ENCODE measurements around the gene NKAIN2. TPM values are rescaled to one million over a fixed set of nuclear protein-coding genes. Genes with fewer than 3 reads are reported as not detected.

NKAIN2 gene
- polyA plus RNA-seq, 1 of the 3 experiments (the other 2 are of a cell fraction) = not detected

GRCh38 chr6:123902738-123903313 lies 99.2 kb downstream of the NKAIN2 start:
- Histone ChIP-seq H3K4me2 (no peak overlapping the region), H3K36me3 (replicated peaks in 1 of 2; ENCODE audit: control insufficient read depth in 1 of 2, insufficient read depth in 2 of 2, low read length in 1 of 2) (no peaks in the 10 kb centered on the region), H3K4me3 (ENCODE audit: low read depth in 2 of 2, low read length in 1 of 2) (no peak overlapping the region), H4K20me1 (ENCODE audit: insufficient read depth) (no peaks in the 10 kb centered on the region), H3K27ac (ENCODE audit: low read depth in 2 of 2, low read length in 1 of 2) (no peak overlapping the region), H3K9me2 (no peaks in the 10 kb centered on the region), H3K27me3 (ENCODE audit: insufficient read depth) (no peaks in the 10 kb centered on the region), H3F3A (replicated peaks; ENCODE audit: insufficient read depth) (no peaks in the 10 kb centered on the region), H3K9me3 (no peaks in the 10 kb centered on the region), H3K4me1 (ENCODE audit: control insufficient read depth in 1 of 2, insufficient read depth in 2 of 2, low read depth in 1 of 2, low read length in 1 of 2) (no peaks in the 10 kb centered on the region), H2AFZ (ENCODE audit: low read depth) (no peak overlapping the region), H3K79me2 (ENCODE audit: insufficient read depth) (no peaks in the 10 kb centered on the region), H3K9ac (no peak overlapping the region)
- POLR2A ChIA-PET = no interaction called here
- DNase-seq = no peak
- TF ChIP-seq CHD2 (IDR thresholded peaks at IDR 0.05; ENCODE audit: low read length, partially characterized antibody) = no peak
- no peak for TF ChIP-seq POLR2AphosphoS5 (IDR thresholded peaks at IDR 0.05; ENCODE audit: low read depth, low read length)
- no peak for TF ChIP-seq GATA2 (CRISPR knock-in tag; IDR thresholded peaks at IDR 0.05)
- TF ChIP-seq RAD21 (IDR thresholded peaks at IDR 0.05; ENCODE audit: low read length) = no peak
- TF ChIP-seq, protein P1, sequence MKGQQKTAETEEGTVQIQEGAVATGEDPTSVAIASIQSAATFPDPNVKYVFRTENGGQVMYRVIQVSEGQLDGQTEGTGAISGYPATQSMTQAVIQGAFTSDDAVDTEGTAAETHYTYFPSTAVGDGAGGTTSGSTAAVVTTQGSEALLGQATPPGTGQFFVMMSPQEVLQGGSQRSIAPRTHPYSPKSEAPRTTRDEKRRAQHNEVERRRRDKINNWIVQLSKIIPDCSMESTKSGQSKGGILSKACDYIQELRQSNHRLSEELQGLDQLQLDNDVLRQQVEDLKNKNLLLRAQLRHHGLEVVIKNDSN (IDR thresholded peaks at IDR 0.05; ENCODE audit: borderline replicate concordance, low read depth) = no peak
- TF ChIP-seq TAF1 (IDR thresholded peaks at IDR 0.05; ENCODE audit: borderline replicate concordance, low read depth, low read length) = no peak
- no peak for TF ChIP-seq MXI1 (IDR thresholded peaks at IDR 0.05; ENCODE audit: low read depth, low read length)
- TF ChIP-seq EZH2phosphoT487 (IDR thresholded peaks at IDR 0.05; ENCODE audit: borderline replicate concordance, low read depth) = no peak
- no peak for TF ChIP-seq JUND (IDR thresholded peaks at IDR 0.05)
- TF ChIP-seq FOSL2 (IDR thresholded peaks at IDR 0.05; ENCODE audit: borderline replicate concordance, low read depth) = no peak
- TF ChIP-seq RCOR1 (IDR thresholded peaks at IDR 0.05; ENCODE audit: low read length) = no peak
- TF ChIP-seq CTCF (IDR thresholded peaks at IDR 0.05) = no peak
- no peak for TF ChIP-seq RXRA (IDR thresholded peaks at IDR 0.05; ENCODE audit: borderline replicate concordance, low read depth)
- TF ChIP-seq, protein P2, sequence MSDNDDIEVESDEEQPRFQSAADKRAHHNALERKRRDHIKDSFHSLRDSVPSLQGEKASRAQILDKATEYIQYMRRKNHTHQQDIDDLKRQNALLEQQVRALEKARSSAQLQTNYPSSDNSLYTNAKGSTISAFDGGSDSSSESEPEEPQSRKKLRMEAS (IDR thresholded peaks at IDR 0.05; ENCODE audit: low read depth) = no peak
- no peak for TF ChIP-seq ELF1 (IDR thresholded peaks at IDR 0.05)
- CTCF ChIA-PET = no interaction called here
- 9% methylated on average over 6 of the region's 6 CpGs for WGBS (ENCODE audit: low lambda C conversion rate)

DNA sequence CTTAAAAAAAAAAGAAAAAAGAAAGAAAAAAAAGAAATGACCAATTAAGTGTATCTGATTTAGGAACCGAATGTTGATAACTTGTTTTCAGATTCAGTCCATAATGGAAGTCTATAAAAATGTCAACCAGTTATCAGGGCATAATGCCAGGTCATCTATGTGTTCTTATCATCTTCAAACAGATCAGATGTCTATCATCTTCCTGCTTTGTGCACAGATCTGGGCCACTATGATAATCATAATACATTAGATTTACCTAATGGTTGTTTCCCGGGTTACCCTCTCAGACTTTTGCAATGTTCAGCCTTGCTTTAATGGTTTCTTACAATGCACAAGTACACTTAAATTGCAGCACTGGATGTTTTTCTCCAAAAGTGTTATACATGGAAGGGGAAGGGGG lies 100.6 kb downstream of the NKAIN2 start:
- POLR2A ChIA-PET = no interaction called here
- CTCF ChIA-PET = interaction anchor here (0.6 kb wide), 1 partner anchor 188 kb away, joined by 3 read pairs; no protein-coding TSS in a partner anchor
- WGBS (ENCODE audit: low lambda C conversion rate) = 3% methylated on average over 2 of the region's 2 CpGs
- H3K9me3 ChIP-seq = no peaks in the 10 kb centered on the region
- H3K27me3 ChIP-seq (ENCODE audit: insufficient read depth) = no peaks in the 10 kb centered on the region
- H3K9ac ChIP-seq = no peak overlapping the region
- H4K20me1 ChIP-seq (ENCODE audit: insufficient read depth) = no peaks in the 10 kb centered on the region
- H3K9me2 ChIP-seq = no peaks in the 10 kb centered on the region
- no peak overlapping the region for H2AFZ ChIP-seq (ENCODE audit: low read depth)
- no peaks in the 10 kb centered on the region for H3K36me3 ChIP-seq (replicated peaks in 1 of 2; ENCODE audit: control insufficient read depth in 1 of 2, insufficient read depth in 2 of 2, low read length in 1 of 2)
- no peaks in the 10 kb centered on the region for H3K4me1 ChIP-seq (ENCODE audit: control insufficient read depth in 1 of 2, insufficient read depth in 2 of 2, low read depth in 1 of 2, low read length in 1 of 2)
- no peak for DNase-seq
- no peaks in the 10 kb centered on the region for H3K79me2 ChIP-seq (ENCODE audit: insufficient read depth)
- no peak overlapping the region for H3K27ac ChIP-seq (ENCODE audit: low read depth in 2 of 2, low read length in 1 of 2)
- H3K4me3 ChIP-seq (ENCODE audit: low read depth in 2 of 2, low read length in 1 of 2) = no peak overlapping the region
- no peak for TF ChIP-seq GABPA (IDR thresholded peaks at IDR 0.05; ENCODE audit: low read depth)
- H3K4me2 ChIP-seq = no peak overlapping the region
- no peaks in the 10 kb centered on the region for H3F3A ChIP-seq (replicated peaks; ENCODE audit: insufficient read depth)

All from SK-N-SH (cell line).